D341Med (cell line): ENCODE measurements around the gene SERPINB8.
A peak's percentile ranks its signal among the peaks of the same experiment; 100 is the strongest.

ENCODE experiments used
- DNase-seq: peaks from one replicate; pipeline ENCODE4 v3.0.0; 2012; ENCODE audit warnings: low spot score

The SERPINB8 gene

DNA sequence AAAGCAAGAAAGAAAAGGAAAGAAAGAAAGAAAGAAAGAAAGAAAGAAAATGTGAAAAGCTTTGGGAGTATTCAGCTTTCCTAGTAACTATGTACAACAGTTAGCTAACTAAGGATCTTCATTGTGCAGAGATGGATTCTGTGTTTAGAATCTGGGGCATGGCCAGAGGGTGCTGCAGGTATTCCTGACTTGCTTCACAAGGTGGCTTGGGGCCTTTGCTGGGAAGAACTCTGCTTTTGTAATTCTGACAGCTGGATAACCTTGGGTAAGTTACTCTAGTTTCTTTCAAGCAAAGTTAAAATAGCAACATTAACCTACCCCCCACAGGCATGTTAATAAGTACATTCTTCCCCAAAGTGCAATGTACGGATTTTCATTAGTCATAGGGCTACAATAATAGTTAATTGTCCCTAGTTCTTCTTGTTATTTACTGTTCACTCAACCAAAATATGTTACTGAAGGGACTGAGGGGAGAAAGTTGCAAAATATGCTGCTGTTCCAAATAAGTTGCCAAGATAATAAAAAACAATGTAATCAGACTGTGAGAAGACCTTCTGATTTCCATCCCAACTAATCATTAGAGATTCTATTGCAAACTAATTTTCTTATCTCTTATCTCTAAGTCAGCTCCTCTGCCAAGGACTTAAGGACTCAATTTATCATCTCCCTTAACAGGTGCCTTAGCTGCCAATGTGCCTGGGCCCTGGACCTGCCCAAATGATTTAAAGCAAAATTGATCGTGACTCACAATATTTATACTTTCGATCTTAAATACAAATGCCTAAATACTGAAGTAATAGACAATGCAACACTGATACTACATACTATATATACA lies 50.3 kb downstream of the SERPINB8 start:
- DNase-seq, result no peak

DNA sequence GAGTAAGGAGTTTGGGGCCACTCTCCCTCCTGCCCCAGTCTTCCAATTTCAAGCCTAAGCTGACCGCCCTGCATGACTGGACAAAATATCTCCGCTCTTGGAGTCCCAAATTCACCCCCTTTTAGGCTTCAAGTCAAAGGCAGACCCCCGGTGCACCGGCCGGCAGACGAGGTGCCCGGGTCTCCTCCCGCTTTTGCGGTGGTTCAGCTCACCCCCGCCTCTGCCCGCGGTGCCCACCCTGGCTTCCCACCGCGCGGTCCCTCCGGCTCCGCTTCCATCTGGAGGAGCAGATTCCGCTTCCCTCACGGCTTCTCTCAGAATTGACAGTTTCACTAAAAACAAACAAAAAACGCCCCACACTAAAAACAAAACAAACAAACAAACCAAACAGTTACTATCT lies 56.5 kb downstream of the SERPINB8 start:
- no peak for DNase-seq

- no peak for DNase-seq
Measured at GRCh38 chr18:64027931-64028695, 58.2 kb downstream of the SERPINB8 start.

- no peak for DNase-seq
Measured at GRCh38 chr18:64029096-64029495, 59.2 kb downstream of the SERPINB8 start.

DNA sequence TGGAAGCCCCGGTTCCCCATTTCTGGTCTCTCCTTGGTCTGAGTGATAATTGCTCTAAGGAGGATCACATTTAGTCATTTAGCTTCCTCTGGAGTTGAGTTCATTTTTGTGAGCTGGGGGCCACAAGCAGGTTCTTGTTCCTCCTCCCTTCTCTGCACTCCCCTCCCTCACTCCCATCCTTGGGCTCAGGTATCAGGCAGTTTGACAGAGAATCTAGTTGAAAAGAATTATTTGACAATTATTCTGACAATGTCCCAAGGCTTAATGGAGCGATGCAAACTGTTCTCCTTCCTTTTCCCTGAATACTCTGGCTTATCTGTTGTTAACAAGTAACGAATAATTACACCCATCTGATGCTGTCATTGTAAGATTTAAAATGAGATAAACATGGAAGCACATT lies 61.5 kb downstream of the SERPINB8 start:
- no peak for DNase-seq

DNA sequence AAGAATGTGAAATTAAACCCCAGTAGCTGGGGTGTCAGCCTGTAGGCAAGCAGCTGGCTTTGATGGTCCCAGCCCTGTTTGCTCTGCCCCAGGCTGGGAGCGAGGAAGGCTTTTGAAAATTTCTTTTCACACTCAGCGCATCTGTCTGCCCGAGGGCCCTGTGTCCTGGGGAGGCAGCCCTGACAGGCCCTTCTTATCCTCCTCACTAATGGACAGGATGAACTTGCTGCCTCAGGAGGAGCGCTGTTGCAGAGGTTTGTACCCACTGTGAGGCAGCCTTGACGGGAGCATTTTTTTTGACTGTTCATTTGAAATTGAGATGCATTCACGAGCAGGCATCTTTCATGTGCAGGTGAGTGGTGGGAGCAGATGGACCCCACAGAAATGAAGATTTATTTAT lies 62.4 kb downstream of the SERPINB8 start:
- no peak for DNase-seq

- DNase-seq, result peak; percentile 62
Measured at GRCh38 chr18:64037812-64038414, 68.0 kb downstream of the SERPINB8 start.
